ENCODE results near the gene HDAC2.

The HDAC2 gene

DNA sequence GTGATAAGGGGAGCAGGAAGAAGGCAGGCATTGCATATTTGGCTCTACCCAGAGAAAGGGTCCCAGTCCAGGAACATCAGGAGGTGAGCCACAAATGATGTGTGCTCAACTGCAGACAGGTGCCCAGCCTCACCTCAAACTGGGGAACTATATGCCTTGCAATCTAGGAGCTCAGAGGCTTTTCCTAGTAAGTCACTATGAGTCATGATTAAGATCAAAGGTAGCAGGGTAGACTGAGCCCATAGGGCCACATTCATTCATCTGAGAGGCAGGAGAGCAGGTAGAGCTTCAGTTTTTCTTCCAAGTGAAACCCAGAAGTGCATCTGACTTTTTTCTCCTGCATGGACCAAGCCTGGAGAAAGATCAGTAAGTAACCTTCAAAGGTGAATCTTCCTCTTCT lies 82.5 kb downstream of the HDAC2 start:
- no peak overlapping the region for H3K4me3 ChIP-seq (ENCODE audit: control insufficient read depth, low read depth, low read length)
- TF ChIP-seq, protein P1, sequence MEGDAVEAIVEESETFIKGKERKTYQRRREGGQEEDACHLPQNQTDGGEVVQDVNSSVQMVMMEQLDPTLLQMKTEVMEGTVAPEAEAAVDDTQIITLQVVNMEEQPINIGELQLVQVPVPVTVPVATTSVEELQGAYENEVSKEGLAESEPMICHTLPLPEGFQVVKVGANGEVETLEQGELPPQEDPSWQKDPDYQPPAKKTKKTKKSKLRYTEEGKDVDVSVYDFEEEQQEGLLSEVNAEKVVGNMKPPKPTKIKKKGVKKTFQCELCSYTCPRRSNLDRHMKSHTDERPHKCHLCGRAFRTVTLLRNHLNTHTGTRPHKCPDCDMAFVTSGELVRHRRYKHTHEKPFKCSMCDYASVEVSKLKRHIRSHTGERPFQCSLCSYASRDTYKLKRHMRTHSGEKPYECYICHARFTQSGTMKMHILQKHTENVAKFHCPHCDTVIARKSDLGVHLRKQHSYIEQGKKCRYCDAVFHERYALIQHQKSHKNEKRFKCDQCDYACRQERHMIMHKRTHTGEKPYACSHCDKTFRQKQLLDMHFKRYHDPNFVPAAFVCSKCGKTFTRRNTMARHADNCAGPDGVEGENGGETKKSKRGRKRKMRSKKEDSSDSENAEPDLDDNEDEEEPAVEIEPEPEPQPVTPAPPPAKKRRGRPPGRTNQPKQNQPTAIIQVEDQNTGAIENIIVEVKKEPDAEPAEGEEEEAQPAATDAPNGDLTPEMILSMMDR (IDR thresholded peaks at IDR 0.05; ENCODE audit: control insufficient read depth, insufficient read depth, low read depth, low read length, missing control alignments): no peak
- DNase-seq (ENCODE audit: low read depth): no peak

DNA sequence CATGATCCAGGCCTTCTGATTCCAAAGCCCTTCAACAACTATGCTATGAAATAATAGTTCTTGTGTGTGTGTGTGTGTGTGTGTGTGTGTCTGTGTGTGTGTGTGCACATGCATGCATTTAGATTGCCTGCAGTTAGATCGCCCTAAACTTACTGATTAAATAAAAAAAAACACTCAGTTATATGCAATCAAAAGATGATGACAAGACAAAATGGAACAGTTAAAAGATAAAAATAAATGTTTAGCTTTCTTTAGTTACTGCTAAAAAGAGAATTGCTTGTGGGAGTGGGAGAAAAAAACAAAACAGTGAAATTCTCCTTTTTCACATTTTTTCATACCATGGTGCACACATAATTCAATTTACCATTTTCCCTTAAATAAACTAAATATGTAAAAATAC lies 84.4 kb downstream of the HDAC2 start:
- no peak overlapping the region for H3K4me3 ChIP-seq (ENCODE audit: control insufficient read depth, low read depth, low read length)
- DNase-seq (ENCODE audit: low read depth): no peak
- TF ChIP-seq, protein P1 (IDR thresholded peaks at IDR 0.05; ENCODE audit: control insufficient read depth, insufficient read depth, low read depth, low read length, missing control alignments): no peak

DNA sequence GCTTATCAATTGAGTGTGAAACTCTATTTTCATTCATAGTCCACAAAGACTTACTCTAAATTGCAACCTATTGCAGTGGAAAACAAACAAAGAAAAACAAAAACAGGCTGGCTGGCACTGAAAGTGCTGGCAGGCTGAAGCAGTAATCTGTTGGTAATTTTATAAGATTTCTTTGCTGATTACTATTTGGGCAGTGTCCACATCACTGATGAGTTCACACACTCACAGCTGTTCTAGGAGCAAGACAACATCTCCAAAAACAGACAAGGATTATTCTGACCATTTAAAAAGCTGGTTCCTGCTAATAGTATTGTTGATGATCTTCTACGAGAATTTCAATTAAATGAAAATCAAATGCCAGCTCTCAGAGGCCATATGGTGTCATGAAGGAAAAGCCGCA lies 86.9 kb downstream of the HDAC2 start:
- H3K4me3 ChIP-seq (ENCODE audit: control insufficient read depth, low read depth, low read length): no peak overlapping the region
- no peak for DNase-seq (ENCODE audit: low read depth)
- TF ChIP-seq, protein P1 (IDR thresholded peaks at IDR 0.05; ENCODE audit: control insufficient read depth, insufficient read depth, low read depth, low read length, missing control alignments): no peak

All from AG09309 (cell line).